Stimulated activated CD8-positive, alpha-beta memory T cell treated with anti-CD3 and anti-CD28 coated beads, Interleukin-12 subunit alpha, Interleukin-12 subunit beta, amount 100 ng/mL, for 24 hours (primary cell): ENCODE measurements around the gene KRTAP10-3.
"Not testable (repeated sequence)": the region's sequence is repeated elsewhere in the genome, so short reads cannot be mapped to it uniquely, and the experiment has no call there.

Experiments used
- DNase-seq: peaks from one replicate; pipeline ENCODE4 v3.0.0-alpha.2; 2020; ENCODE audit errors: extremely low read depth

The KRTAP10-3 gene

GRCh38 chr21:44571844-44572782 is 13.5 kb upstream of the KRTAP10-3 start:
- DNase-seq, result no peak

- DNase-seq, result no peak
These were observed 12.7 kb upstream of the KRTAP10-3 start for GRCh38 chr21:44571296-44571695.

GRCh38 chr21:44569861-44570517 is 11.4 kb upstream of the KRTAP10-3 start:
- no peak for DNase-seq

GRCh38 chr21:44568667-44569556 is 10.3 kb upstream of the KRTAP10-3 start:
- no peak for DNase-seq

GRCh38 chr21:44568261-44568660 is 9.7 kb upstream of the KRTAP10-3 start:
- DNase-seq, result no peak

- no peak for DNase-seq
These were observed 9.0 kb upstream of the KRTAP10-3 start for GRCh38 chr21:44567481-44568171.

GRCh38 chr21:44566403-44566802 is 7.8 kb upstream of the KRTAP10-3 start:
- no peak for DNase-seq

- DNase-seq, result no peak
These were observed 6.4 kb upstream of the KRTAP10-3 start for GRCh38 chr21:44564886-44565598.

- no peak for DNase-seq
These were observed 5.5 kb upstream of the KRTAP10-3 start for GRCh38 chr21:44564099-44564498.

GRCh38 chr21:44558329-44558675 is 293 bp downstream of the KRTAP10-3 start:
- not testable (repeated sequence) for DNase-seq

- DNase-seq, result no peak
These were observed 885 bp downstream of the KRTAP10-3 start for GRCh38 chr21:44557491-44558328.

- no peak for DNase-seq
These were observed 1.7 kb downstream of the KRTAP10-3 start for GRCh38 chr21:44556879-44557278.

GRCh38 chr21:44555200-44555875 is 3.3 kb downstream of the KRTAP10-3 start:
- DNase-seq, result no peak

- no peak for DNase-seq
These were observed 5.9 kb downstream of the KRTAP10-3 start for GRCh38 chr21:44552681-44553080.

GRCh38 chr21:44552136-44552535 is 6.5 kb downstream of the KRTAP10-3 start:
- DNase-seq, result no peak

- no peak for DNase-seq
These were observed 7.1 kb downstream of the KRTAP10-3 start, which contains the start of gene KRTAP10-2 for GRCh38 chr21:44551340-44551961. TSS of gene KRTAP10-2 (minus strand) at chr21:44551505. CDS start at chr21:44551458, 47 bp downstream.

GRCh38 chr21:44550807-44551206 is 7.8 kb downstream of the KRTAP10-3 start:
- no peak for DNase-seq

GRCh38 chr21:44550285-44550684 is 8.3 kb downstream of the KRTAP10-3 start:
- DNase-seq, result not testable (repeated sequence)
